IMR-90 (cell line): Measurements from ENCODE around the gene GABRB2. TPM values are rescaled to one million over a fixed set of nuclear protein-coding genes. Genes with fewer than 3 reads are reported as not detected.
"Not testable (repeated sequence)": the region's sequence is repeated elsewhere in the genome, so short reads cannot be mapped to it uniquely, and the experiment has no call there.

ENCODE experiments used
- ATAC-seq: fragments of 200-7000 bp; cut with Tn5 transposase; 2 replicates; pipeline ENCODE4 v1.9.1; 2020; ENCODE audit warnings: low read depth, mild to moderate bottlenecking, moderate library complexity
- BruUV-seq: library from RNA; stranded (reverse); fragments of 400-500 nt; replicated peaks from 2 replicates; lab custom pipeline; 2021; lab: Mats Ljungman, UMichigan
- CTCF ChIA-PET: fragments of 300-600 bp; formaldehyde crosslinking; extraction: SDS; loops from one replicate; lab custom pipeline; 2021; ENCODE audit warnings: antibody characterized with exemption; lab: Yijun Ruan, JAX
- POLR2A ChIA-PET: fragments of 300-600 bp; sonication (Branson Sonifier 250); formaldehyde crosslinking; loops from one replicate; lab custom pipeline; 2022; ENCODE audit warnings: antibody characterized with exemption; ENCODE audit not compliant: unreplicated experiment; lab: Charles Lee
- DNase-seq: peaks from one replicate; pipeline ENCODE4 v3.0.0; 2013
- H2AFZ ChIP-seq: replicated peaks from 2 replicates; pipeline ENCODE3; 2013; ENCODE audit warnings: low read length, mild to moderate bottlenecking; ENCODE audit not compliant: poor library complexity
- H2AK5ac ChIP-seq: 2 replicates; pipeline ENCODE4 v1.6.1; 2013; ENCODE audit warnings: low read depth, low read length, inconsistent platforms
- H2AK9ac ChIP-seq: replicated peaks from 2 replicates; pipeline ENCODE3; 2013; ENCODE audit warnings: mild to moderate bottlenecking, low read depth, low read length, moderate library complexity; ENCODE audit not compliant: poor library complexity
- H2BK120ac ChIP-seq: 2 replicates; pipeline ENCODE4 v1.6.1; 2013; ENCODE audit warnings: low read depth, low read length, inconsistent platforms
- H2BK15ac ChIP-seq: 3 replicates; pipeline ENCODE4 v1.6.1; 2013; ENCODE audit warnings: low read depth, low read length, inconsistent platforms
- H2BK20ac ChIP-seq: 2 replicates; pipeline ENCODE4 v1.6.1; 2013; ENCODE audit warnings: low read depth, mild to moderate bottlenecking, inconsistent platforms, low read length, moderate library complexity
- H2BK5ac ChIP-seq: 2 replicates; pipeline ENCODE4 v1.6.1; 2013; ENCODE audit warnings: mild to moderate bottlenecking, low read depth, low read length, inconsistent platforms; ENCODE audit not compliant: poor library complexity, severe bottlenecking
- H3K14ac ChIP-seq: replicated peaks from 2 replicates; pipeline ENCODE4 v1.6.1; 2013; ENCODE audit warnings: low read depth, low read length, inconsistent platforms
- H3K18ac ChIP-seq: 2 replicates; pipeline ENCODE4 v1.6.1; 2013; ENCODE audit warnings: low read depth, low read length, control low read depth
- H3K23ac ChIP-seq: 2 replicates; pipeline ENCODE4 v1.6.1; 2013; ENCODE audit warnings: low read depth, low read length, inconsistent platforms
- H3K27ac ChIP-seq: 2 replicates; pipeline ENCODE4 v1.5.1; 2013; ENCODE audit warnings: mild to moderate bottlenecking, control low read depth, low read length; ENCODE audit not compliant: insufficient read depth
- H3K27me3 ChIP-seq: 2 replicates; pipeline ENCODE4 v1.6.1; 2013; ENCODE audit warnings: low read length; ENCODE audit not compliant: control insufficient read depth, insufficient read depth
- H3K36me3 ChIP-seq: 2 replicates; pipeline ENCODE4 v1.6.1; 2013; ENCODE audit warnings: low read length, mixed read lengths; ENCODE audit not compliant: control insufficient read depth, insufficient read depth
- H3K4ac ChIP-seq: 2 replicates; pipeline ENCODE4 v1.6.1; 2013; ENCODE audit warnings: low read depth, low read length, inconsistent platforms
- H3K4me1 ChIP-seq: 2 replicates; pipeline ENCODE4 v1.6.1; 2013; ENCODE audit warnings: low read length, mixed read lengths; ENCODE audit not compliant: control insufficient read depth, insufficient read depth
- H3K4me2 ChIP-seq: 2 replicates; pipeline ENCODE4 v1.6.1; 2013; ENCODE audit warnings: low read depth, mild to moderate bottlenecking, control low read depth, low read length, moderate library complexity
- H3K4me3 ChIP-seq: 2 replicates; pipeline ENCODE4 v1.5.1; 2013; ENCODE audit warnings: low read depth, mild to moderate bottlenecking, control low read depth, low read length, moderate library complexity; ENCODE audit not compliant: insufficient read depth
- H3K56ac ChIP-seq: 2 replicates; pipeline ENCODE4 v1.6.1; 2013; ENCODE audit warnings: low read length, inconsistent platforms; ENCODE audit not compliant: insufficient read depth; ENCODE audit errors: extremely low read depth
- H3K79me1 ChIP-seq, 2 experiments: 2 replicates each; pipeline ENCODE4 v1.6.1; 2013; ENCODE audit warnings: low read length in 2 of 2, inconsistent platforms in 1 of 2, low read depth in 1 of 2
- H3K9ac ChIP-seq: 2 replicates; pipeline ENCODE4 v1.6.1; 2013; ENCODE audit warnings: low read depth, low read length, control low read depth
- H3K9me1 ChIP-seq: 2 replicates; pipeline ENCODE4 v1.6.1; 2013; ENCODE audit warnings: low read length, inconsistent platforms; ENCODE audit not compliant: insufficient read depth
- H3K9me3 ChIP-seq: 2 replicates; pipeline ENCODE4 v1.6.1; 2013; ENCODE audit warnings: low read length; ENCODE audit not compliant: control insufficient read depth, insufficient read depth
- H4K20me1 ChIP-seq: 2 replicates; pipeline ENCODE4 v1.6.1; 2013; ENCODE audit warnings: low read length, inconsistent platforms; ENCODE audit not compliant: insufficient read depth
- H4K5ac ChIP-seq: 2 replicates; pipeline ENCODE4 v1.6.1; 2013; ENCODE audit warnings: mild to moderate bottlenecking, low read depth, low read length, control low read depth
- H4K8ac ChIP-seq, 2 experiments: 2 replicates each; pipeline ENCODE4 v1.6.1; 2013; ENCODE audit warnings: low read depth in 2 of 2, low read length in 2 of 2, control low read depth in 1 of 2, inconsistent platforms in 1 of 2
- H4K91ac ChIP-seq: 2 replicates; pipeline ENCODE4 v1.6.1; 2013; ENCODE audit warnings: low read depth, low read length, inconsistent platforms; ENCODE audit not compliant: insufficient read depth
- WGBS, 2 experiments: methylation state at CpG; one replicate each; pipeline versions ENCODE4 v1.1.5 to v1.1.7; 2013; ENCODE audit warnings: missing lambda C conversion rate in 2 of 2; ENCODE audit not compliant: insufficient read length in 1 of 2; ENCODE audit errors: extremely low coverage in 2 of 2; 5-methylcytosine and 5-hydroxymethylcytosine counted together
- dilution Hi-C: fragments of 300-500 bp; cut with HindIII; formaldehyde crosslinking; loops from one replicate; pipeline ENCODE4 v1.14.3; 2018; ENCODE audit warnings: low sequenced_read_pairs; ENCODE audit not compliant: unreplicated experiment
- in situ Hi-C: fragments of 300-500 bp; cut with MboI; formaldehyde crosslinking; loops from 3 replicates; pipeline ENCODE4 v1.14.3; 2019; ENCODE audit warnings: low sequenced_read_pairs, inconsistent platforms, mixed read lengths
- intact Hi-C: fragments of 100-400 bp; cut with micrococcal nuclease; formaldehyde crosslinking; loops from 2 replicates; pipeline ENCODE4 v1.10.0; 2022
- polyA plus RNA-seq, 3 experiments: library from polyadenylated mRNA; depleted of rRNA; stranded (reverse); fragments of >200 nt; gene quantifications; 2 replicates each; pipeline ENCODE4 v1.2.3, GENCODE V29; 2012; ENCODE audit warnings: low replicate concordance in 1 of 3
- total RNA-seq: library from RNA; depleted of rRNA; stranded (reverse); fragments of >200 nt; gene quantifications from 2 replicates; pipeline ENCODE4 v1.2.3, GENCODE V29; 2012; rRNA removed

GABRB2 gene
- total and polyA plus RNA-seq, 2 of the 4 experiments (the other 2 are of a cell fraction): not detected

- intact Hi-C loops, H3K9me1 ChIP-seq, H2BK15ac ChIP-seq, H2AFZ ChIP-seq, POLR2A ChIA-PET, H2AK5ac ChIP-seq, ATAC-seq, H2BK120ac ChIP-seq, in situ Hi-C loops, H3K9ac ChIP-seq, DNase-seq, H4K8ac ChIP-seq, H4K20me1 ChIP-seq, H2BK20ac ChIP-seq, BruUV-seq, H3K56ac ChIP-seq, H3K27ac ChIP-seq, H3K4me2 ChIP-seq, H3K4me3 ChIP-seq, H2AK9ac ChIP-seq, H4K5ac ChIP-seq, H3K9me3 ChIP-seq, H3K18ac ChIP-seq, H3K36me3 ChIP-seq, H3K14ac ChIP-seq, H3K23ac ChIP-seq, H4K91ac ChIP-seq, H3K4ac ChIP-seq, H3K79me1 ChIP-seq, dilution Hi-C loops, H3K27me3 ChIP-seq, H3K4me1 ChIP-seq, CTCF ChIA-PET, H2BK5ac ChIP-seq: not testable (repeated sequence)
- WGBS, 2 experiments: no CpG with 5 or more reads among the region's 5 CpGs
Measured at GRCh38 chr5:161245846-161246245, 300.7 kb downstream of the GABRB2 start.

Other genes starting within 250 kb of the GABRB2 start
- gene GABRA6, start 139.0 kb upstream of the GABRB2 start, total RNA-seq: not detected in 2 replicates
- gene GABRA6, start 139.0 kb upstream of the GABRB2 start, polyA plus RNA-seq (2012; rRNA removed): not detected in 2 replicates